HG02678 (cell line): ENCODE results near the gene PXT1.

Source experiments
- ATAC-seq: cut with Tn5 transposase; IDR thresholded peaks from one replicate; pipeline ENCODE4 v1.9.1; 2021; ENCODE audit warnings: mild to moderate bottlenecking, moderate library complexity; ENCODE audit not compliant: unreplicated experiment

PXT1 gene

DNA sequence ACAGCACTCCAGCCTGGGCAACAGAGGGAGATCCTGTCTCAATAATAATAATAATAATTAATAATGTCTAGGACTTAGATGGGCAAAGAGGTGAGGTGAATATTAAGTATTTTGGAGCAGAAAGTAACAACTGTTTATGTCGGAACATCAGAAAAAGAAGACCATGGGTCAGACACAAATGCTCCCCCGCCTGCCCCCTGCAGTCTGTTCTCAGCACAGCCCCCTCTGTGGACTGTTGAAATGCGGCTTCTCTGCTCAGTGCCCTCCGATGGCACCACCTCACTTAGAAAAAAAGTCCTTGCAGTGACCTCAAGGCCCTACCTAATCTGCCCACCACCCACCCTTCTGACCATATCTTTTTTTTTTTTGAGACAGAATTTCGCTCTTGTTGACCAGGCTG lies 50.0 kb downstream of the PXT1 start:
- no peak for ATAC-seq

DNA sequence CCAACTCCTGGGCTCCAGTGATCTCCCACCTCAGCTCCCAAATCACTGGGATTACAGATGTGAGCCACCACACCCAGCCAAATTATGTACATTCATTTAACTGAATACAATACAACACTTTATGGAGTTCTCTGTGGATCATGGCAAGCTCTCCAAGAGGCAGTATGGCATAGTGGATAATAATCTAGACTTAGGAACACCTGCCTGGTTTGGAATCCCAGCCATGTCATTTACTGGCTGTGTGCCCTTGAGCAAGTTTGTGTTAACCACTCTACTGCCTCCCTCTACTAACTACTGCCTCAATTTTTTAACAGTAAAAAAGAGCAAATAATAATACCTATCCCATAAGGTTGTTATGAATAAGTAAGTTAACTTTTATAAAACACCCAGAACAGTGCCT lies 53.3 kb downstream of the PXT1 start:
- no peak for ATAC-seq

- ATAC-seq = no peak
Measured at GRCh38 chr6:36387440-36388303, 55.0 kb downstream of the PXT1 start, which contains the start of gene ETV7. TSS of gene ETV7 (minus strand) at chr6:36387669. CDS start at chr6:36387541, 128 bp downstream.

DNA sequence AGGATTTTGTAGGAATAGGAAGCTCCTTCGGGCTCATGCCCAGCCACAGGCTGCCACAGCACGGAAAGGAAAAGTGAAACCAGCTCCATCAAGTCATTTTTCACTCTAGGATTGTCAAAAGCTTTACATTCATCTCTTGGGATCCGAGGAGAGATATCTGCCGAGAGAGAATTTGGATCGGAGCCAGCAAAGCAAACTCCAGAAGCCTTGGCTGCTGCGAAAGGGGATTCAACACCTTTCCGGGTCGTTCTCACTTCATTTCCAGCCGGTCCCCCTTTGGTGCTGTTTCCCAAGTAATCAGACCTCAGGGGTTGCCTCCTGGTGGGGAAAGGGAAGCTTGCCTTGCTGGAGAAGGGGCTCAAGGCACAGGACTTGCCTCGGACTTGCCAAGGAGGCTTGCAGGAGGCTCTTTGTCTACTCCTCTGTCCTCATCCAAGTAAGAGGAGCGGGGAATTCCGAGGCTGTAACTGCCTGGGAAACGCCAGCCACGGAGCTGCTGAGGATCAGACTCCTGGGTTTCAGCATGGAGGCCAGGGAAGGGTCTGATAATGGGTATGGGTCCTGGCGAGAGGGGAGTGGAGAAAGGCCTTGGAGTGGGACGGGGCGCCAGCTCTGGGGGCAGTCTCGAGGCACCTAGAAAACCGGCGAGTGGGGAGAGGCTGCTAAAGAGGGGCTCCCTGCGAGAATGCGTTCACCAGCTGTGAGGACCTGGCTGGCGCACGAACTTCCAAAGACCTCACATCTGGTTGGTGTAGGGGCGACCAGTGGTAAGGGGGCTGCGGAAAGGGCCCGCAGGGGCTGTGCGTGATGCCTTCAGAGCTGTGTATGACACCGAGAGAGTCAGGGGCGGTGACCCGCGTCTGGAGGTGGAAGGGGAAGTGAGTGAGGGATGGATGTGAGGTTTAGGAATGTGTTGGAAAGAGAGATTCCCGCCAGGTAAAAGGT lies 55.9 kb downstream of the PXT1 start:
- no peak for ATAC-seq

DNA sequence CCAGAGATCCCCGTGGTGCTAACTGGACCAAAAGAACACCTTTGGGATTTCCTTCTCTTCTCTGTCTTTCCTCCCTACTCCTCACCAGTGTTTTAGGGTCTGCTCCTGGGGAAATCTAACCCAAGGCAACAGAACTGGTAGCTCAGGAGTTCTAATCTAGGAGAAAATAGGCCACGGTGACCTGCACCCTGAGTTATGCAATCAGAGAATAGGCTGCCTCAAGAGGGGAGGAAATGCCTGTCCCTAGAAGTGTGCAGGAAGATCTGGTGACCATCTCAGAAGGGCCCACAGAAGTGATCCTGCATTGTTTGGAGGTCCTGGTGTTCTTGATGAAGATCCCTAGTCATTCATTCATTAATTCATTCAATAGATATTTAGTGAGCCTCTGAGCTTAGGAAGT lies 58.6 kb downstream of the PXT1 start:
- ATAC-seq = no peak

- ATAC-seq = no peak
Measured at GRCh38 chr6:36383606-36384005, 59.0 kb downstream of the PXT1 start.

GRCh38 chr6:36382976-36383375 lies 59.7 kb downstream of the PXT1 start:
- no peak for ATAC-seq

GRCh38 chr6:36381502-36382389 lies 60.9 kb downstream of the PXT1 start:
- ATAC-seq = no peak

DNA sequence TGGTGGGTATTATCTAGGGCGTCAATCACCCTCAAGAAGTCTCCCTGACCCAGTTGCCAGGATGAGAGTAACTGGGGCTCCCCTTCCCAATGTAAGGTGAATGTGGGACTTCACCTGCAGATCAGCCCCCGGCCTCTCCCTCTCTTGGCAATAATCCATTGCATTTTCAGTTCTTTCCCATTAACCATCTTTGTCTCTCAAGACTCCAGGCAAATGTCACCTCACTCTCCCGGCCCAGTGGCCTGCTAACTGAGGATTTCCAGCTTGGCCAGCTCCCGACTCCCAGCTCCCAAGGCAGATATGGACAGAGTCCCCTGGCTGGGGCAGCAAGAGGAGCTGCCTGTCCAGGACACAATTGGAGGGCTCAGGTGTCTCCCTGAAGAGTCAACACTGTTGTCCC lies 62.5 kb downstream of the PXT1 start:
- no peak for ATAC-seq

DNA sequence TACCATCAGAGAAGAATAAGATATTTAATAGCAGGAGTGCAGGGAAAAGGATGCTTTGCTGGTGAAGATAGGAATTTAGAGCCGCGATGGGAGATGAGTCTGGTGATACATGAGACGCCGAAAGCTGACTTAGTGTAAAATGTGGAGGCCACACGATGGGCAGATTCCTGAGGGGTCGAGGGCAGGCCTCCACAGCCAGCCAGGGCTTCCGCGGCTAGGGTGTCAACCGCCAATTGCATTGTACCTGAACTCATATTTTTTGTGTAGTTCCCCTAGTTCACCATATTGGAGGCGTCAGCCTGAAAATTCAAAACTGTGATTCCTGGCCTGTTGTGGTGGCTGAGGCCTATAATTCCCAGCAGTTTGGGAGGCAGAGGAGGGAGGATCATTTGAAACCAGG lies 63.7 kb downstream of the PXT1 start:
- no peak for ATAC-seq

DNA sequence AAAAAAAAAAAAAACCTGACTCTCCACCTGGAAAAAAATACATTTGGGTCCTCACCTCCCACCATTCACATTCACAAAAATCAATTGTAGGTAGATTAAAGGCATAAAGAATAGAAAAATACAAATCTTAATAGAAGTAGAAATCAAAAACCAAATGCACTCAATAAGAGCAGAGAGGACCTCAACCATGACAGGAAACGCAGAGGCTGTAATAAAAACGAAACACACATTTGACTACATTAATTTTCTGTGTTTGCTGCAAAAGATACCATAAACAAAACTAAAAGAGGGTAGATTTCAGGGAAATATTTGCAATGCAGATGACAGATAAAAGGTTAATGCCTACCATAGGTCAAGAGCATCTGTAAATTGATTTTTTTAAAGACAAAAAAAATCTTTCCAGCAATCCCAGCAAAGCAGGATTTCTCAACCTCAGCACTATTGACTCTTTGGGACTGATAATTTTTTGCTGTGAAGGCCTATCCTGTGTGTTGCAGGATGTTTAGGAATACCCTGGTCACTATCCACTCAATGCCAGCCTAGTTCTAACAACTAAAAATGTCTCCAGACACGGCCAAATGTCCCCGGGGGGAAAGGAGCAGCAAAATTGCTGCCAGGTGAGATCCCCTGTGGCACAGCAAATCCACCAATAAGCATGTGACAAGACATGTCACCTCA lies 64.3 kb downstream of the PXT1 start:
- ATAC-seq = no peak

GRCh38 chr6:36377594-36377993 lies 65.1 kb downstream of the PXT1 start:
- ATAC-seq = no peak

GRCh38 chr6:36376742-36377141 lies 65.9 kb downstream of the PXT1 start:
- ATAC-seq = no peak

DNA sequence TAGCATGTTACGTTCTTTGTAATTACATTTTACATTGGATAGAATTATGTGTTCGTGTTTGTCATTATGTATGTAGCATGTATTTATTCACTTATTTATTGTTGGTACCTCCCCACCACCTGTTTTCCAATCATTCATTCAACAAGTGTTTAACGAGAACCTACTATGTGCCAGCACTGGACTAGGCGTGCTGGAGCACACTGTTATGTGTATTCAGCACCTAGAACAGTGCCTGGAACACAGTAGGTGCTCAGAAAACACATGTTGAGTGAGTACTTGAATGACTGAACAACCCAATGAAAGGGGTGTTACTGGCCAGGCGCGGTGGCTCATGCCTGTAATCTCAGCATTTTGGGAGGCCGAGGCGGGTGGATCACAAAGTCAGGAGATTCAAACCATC lies 66.5 kb downstream of the PXT1 start:
- no peak for ATAC-seq

DNA sequence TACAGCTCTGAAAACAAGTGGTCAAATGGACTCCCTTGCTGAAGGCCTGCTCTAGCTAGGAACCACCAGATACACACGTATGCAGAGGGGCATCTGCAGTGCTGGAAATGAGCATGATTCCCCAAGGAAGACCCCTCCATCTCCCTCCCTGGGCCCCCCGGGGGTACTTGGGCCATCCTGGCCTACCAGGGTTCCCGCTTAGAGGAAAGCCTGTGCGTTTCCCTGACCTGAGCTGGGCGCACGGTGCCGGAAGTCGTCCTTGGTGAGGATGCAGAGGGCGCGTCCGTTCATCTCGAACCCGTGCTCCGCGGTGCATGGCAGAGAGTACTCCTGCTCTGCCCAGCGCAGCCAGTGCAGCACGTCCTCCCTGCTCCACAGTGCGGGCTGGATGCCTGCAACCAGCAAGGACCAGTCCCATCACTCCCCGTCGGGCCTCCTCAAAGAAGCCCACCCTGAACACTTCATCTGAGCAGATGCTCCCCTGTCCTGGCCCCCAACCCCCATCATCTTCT lies 67.0 kb downstream of the PXT1 start:
- no peak for ATAC-seq

DNA sequence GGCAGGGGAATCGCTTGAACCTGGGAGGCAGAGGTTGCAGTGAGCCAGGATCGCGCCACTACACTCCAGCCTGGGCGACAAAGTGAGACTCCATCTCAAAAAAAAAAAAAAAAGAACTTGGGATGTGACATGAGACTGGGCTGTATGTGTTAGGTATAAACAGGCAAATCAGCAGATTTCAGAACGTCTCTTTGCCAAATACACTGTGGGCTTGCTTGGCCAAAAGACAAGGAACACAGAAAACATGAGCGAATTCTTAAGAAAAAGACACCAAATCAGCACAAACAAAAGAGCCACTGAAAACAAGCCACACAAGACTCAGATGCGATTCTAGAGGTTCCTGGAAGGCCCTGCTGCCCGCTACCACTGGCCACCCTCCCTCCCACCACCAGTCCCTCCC lies 67.7 kb downstream of the PXT1 start:
- ATAC-seq = no peak

DNA sequence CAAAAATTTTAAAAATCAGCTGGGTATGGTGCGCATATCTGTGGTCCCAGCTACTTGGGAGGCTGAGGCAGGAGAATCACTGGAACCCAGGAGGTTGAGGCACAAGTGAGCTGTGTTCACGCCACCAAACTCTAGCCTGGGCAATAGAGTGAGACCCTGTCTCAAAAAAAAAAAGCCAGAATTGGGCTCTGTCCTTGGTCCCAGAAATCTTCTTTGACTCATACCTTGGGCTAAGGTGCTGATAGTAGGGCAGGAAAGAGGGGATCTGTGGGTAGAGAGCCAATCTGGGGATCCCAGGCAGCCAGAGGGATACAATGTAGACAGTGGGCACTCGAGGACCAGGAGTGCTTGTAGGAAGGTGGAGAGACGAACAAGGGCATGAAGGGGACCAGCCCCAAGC lies 68.5 kb downstream of the PXT1 start:
- ATAC-seq = no peak

DNA sequence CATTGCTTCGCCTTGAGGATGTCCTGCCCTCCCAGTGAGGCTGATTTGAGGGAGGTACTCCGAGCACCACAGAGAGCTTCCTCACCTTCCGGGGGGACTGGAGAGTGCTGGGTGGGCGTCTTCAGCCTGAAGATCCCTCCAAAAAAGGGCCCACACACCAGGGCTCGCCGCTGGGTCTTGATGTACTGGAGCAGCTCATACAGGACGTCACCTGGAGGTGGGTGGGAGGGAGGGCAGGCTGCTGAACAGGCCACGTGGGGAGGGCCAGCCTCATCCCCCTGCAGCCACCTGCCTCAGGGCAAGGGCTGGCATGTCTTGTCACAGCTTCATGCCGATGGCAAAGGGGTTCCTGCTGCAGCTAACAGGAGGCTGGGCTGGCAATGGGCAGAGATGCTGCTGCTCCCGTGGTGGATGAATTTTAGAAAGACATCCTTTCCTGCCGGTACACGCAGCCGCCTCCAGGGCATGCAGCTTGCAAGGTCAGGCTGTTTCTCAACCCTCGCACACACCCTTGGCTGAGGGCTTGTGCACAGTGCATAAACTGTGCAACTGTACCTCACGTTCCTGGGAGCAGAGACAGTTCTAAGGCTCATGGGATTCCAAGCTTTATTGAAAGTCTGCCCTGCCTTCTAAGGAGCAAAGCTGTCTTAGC lies 69.2 kb downstream of the PXT1 start:
- no peak for ATAC-seq

DNA sequence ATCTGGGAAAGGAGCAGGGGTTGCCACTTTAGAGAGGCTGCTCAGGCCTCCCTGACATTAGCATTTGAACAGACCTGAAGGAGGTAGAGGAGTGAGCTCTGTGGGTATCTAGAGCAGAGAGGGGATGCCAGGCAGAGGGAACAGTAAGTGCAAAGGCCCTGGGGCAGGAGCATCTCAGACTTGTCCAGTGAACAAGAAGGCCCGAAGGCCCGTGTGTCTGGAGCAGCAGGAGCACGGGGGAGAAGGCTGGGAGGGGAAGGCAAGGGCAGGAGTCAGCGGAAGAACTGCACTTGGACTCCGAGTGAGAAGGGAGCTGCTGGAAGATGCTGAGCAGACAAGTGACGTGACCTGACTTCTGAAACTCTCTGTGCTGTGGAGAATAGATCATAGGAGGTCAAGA lies 70.6 kb downstream of the PXT1 start:
- no peak for ATAC-seq

DNA sequence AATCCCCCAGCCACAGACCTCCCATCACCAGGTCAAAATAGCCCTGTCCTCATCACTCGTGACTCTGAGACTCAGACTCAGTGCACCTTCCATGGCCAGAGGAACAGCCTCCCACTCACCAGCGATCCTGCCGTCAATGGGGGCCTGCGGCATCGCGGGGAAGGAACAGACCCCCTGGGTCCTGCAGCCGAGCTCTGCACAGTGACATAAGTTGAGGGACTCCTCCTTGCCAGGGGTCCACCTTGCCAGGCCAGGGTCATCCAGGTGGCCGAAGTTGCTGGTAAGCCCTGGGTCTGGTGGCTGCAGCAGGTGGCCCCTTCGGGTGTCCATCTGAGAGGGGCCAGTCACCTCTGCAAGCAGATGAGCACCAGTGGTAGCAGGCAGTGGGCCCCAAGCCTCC lies 71.4 kb downstream of the PXT1 start:
- no peak for ATAC-seq
